GM04504 (cell line): ENCODE results near the gene PTRH1.
A peak's percentile ranks its signal among the peaks of the same experiment; 100 is the strongest.

ENCODE experiments used
- DNase-seq: peaks from one replicate; pipeline ENCODE4 v3.0.0-alpha.2; 2012; ENCODE audit warnings: low read depth

PTRH1 gene

DNA sequence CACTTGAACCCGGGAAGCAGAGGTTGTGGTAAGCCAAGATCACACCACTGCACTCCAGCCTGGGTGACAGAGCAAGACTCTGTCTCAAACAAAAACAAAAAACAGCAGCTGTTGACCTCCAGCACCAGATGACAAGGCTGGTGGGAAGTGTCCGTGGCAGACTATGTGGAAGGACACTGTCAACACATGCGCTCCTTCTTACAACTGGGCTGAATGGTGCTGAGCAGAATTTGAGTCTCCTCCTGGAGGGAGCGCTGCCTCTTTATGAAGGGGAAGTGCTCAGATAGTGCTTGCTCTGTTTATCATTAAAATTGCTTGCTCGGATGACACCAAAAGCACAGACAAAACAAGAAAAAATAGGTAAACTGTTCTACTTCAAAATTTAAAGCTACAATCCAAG, 17.9 kb downstream of the PTRH1 start:
- DNase-seq: no peak

DNA sequence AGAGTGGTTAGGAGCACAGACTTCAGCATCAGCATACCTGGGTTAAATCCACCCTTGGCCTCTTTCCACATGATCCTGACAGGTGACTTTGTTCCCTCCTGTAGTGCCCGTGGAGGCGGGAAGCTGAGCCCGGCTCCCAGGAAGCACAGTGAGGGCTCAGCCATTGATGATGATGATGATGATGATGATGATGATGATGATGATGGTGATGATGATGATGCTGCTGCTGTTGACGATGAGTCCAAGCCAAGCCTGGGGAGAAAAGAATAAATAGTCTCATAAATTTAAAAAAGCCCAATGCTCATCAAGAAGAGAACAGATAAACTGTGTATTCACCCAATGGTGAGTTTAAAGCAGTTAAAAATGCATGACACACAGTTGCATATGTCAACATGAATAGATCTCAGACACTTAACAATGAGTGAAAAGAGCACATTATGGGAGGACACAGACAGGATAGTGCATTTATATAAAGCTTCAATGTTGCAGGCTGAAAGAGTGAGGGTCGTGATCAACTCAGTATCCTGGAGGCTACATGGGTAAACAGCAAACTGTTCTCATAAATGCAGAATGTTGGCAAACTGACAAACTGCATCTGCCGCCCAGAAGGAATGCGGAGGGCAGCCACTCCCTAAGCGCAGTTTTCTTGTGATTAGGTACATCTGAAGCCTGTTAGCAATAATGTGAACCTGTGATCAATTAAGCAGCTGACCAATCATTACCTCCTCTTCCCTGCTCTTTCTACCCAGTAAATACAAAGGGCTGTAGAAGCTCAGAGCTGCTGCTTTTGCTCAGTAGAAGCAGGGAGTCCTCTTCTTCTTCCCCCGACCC, 20.4 kb downstream of the PTRH1 start:
- no peak for DNase-seq

DNA sequence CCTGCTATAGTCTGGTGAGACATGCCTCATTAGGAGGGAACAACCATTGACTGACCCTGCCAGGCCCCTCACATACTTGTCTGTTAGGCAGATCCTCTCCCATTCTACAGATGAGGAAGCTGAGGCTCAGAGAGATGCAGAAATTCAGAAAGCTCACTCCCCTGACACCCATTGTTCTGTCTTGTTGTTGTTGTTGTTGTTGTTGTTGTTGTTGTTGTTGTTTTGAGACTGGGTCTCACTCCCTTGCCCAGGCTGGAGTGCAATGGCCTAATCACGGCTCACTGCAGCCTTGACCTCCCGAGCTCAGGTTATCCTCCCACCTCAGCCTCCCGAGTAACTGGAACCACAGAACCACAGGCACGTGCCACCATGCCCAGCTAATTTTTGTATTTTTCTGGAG, 21.8 kb downstream of the PTRH1 start:
- DNase-seq: no peak

DNA sequence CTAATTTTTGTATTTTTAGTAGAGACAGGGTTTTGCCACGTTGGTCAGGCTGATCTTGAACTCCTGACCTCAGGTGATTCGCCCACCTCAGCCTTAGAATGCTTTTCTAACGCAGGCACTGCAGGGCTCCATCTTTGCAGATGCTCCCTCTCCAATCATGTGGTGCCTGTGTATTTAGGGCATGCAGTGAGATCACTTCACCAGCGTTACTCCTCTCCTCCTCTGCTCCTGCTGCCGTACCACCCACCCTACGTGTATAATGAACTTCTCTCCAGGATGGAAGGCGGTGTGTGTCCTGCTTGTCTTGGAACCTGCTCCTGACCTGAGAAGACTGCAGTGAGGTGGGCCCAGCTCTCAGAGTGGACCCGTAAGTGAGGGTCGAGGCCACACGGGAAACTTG, 22.3 kb downstream of the PTRH1 start:
- no peak for DNase-seq

DNA sequence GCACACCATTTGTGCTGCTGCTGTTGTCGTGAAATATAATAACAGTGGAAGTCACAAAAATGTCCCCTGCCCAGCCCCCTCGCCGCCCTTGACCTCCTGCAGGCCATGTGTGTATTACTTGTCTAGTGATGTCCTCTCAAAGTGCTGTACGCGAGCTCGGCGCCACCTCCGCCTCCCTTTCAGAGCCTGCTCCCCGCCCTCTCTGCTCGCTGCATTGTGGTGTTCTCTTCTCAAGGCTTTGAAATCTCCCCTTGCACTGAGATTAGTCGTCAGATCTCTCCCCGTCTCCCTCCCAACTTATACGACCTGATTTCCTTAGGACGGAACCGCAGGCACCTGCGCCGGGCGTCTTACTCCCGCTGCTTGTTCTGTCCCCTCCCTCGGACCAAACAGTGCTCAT, 23.4 kb downstream of the PTRH1 start:
- DNase-seq: no peak

DNA sequence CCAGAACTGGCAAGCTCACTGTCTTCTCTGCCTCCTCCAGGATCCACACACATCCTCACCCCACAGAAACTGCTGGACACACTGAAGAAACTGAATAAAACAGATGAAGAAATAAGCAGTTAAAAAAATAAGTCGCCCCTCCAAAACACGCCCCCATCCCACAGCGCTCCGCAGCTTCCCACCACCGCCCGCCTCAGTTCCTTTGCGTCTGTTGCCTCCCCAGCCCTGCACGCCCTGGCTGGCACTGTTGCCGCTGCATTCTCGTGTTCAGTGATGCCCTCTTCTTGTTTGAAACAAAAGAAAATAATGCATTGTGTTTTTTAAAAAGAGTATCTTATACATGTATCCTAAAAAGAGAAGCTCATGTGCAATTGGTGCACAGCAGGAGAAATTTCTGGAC, 24.7 kb downstream of the PTRH1 start:
- no peak for DNase-seq

DNA sequence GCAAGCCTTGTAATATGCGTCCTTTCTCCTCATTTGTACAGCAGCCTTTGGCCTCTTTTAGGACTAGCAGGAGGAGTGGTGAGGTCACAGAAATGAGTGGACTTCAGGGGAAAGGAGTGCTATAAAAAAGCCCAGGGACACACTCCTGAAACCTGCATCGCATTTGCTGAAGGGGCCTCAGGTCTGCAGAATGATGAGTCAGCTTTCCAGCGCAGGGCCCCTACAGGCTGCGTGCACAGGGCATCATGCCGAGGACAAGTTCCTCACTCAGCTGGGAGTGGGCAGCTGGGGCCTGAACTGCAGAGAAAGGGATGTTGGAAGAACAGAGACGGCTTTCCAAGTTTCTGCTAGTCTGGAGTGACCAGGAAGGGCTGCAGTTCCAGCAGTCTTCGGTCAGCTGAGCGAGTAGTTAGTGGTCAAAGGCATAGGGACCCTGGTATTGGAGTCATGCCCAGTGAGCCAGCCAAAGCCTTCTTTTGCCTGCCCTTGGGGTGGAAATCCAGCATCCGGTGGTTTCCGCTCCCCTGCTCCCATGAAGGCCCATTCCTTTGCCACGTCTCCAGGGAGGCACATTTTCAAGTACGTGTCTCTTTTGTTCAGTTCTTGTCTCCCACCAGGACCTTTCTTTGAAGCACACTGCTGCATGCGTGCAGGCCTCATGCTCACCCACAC, 26.0 kb downstream of the PTRH1 start:
- no peak for DNase-seq

DNA sequence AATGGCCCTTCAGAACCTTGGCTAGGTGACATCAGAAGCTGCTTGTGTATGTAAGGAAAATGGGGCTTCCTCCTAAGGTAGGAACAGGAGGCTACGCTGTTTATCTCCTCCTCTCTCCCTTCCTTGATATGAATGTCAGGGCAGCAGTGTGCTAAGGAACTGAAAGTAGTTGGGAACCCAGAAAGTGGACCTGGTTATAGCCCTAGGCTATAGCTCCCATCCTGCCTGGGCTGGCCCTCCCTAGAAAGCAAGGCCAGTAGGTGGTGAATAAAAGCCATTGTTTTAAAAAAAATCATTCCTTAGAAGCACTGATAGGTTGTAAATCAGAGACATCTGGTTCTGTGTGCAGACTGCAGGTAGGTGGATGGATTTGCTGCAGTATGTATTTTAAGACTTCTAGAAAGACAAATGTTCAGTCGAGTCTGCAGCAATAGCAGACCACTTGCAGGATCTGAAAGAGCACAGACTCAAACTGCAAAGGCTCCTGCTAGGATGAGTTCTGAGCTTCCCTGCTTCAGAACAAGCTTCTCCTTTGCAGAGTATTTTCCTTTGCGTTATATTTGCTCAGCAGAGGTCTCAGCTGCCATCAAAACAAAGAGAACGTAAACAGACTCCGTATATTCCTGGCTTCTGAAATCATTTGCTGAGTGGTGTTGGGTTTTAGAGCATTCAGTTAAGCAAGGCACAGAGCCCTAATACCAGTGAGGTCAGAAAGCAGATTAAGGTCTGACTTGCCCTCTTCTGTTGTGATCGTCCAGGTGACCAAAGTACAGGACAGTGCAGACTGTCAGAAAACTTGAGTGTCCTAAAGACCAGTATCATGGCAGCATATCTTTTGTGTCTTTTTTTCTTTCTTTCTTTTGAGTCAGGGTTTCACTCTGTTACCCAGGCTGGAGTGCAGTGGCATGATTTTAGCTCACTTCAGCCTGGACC, 28.7 kb downstream of the PTRH1 start:
- no peak for DNase-seq

DNA sequence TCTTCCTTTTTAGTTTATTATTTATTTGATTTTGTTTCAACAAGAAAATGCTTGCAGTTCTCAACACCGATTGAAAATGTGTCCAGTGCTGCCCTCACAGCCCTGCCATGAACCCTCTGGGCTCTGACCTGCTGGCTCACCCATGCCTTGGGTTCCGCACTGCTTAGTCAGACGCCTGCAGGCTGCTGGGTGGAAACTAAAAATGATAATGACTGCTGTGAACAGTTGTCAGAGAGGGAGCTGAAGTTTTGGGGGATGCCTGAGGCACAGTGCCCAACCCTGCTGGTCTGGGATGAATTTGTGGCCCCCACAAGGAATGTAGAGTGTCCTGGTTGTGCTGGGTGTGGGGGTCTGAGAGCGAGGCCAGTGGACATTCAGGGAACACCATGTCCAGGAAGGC, 30.9 kb downstream of the PTRH1 start:
- DNase-seq: peak; percentile 39

DNA sequence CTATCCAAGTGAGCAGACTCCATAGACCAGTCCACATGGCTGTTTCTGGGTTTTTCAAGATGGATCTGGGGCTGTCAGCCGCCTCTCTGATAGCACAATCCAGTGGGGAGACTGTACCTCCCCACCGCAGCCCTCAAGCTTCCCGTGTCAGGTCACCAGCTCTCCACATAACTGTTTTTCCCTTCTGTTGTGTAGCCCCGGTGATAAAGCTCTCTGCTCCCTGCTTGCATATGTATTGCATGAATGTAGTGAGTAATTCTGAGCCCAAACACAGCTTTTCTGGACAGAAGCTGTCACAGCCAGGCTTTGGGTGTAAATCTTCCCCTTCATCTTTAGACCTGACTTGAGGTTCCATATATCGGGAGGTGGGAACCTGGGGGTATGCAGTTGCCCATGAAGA, 31.7 kb downstream of the PTRH1 start:
- peak; percentile 71 for DNase-seq

DNA sequence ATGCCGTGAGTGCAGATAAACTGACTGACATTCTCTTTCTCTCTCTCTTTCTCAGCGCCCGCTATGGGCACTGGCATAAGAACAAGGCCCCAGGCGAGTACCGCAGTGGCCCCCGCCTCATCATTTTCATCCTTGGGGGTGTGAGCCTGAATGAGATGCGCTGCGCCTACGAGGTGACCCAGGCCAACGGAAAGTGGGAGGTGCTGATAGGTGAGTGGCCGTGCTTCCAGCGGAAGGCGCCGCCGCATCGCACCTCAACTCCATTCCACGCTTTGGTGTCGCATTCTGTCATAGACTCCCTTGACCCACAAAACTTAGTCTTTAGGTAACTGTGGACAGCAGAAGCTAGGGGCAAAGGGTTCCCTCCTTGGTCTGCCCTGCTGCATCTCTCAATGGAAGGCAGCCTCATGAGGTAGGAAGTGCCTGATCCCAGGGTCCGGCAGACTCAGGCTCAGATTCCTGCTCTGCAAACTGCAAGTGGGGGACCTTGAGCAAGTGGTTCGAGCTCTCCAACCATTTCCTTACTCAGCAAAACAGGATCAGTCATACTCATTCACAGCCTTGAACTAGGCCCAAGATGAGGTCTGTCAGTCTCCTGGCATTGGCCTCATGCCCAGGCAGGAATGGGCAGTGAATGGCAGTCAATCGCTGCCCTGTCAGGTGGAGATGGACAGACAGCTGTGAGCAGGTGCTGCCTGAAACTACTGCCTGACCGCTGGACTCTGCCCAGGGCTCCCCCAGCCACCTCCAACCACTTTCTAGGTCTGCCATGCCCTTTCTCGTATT, 32.9 kb downstream of the PTRH1 start:
- DNase-seq: no peak

DNA sequence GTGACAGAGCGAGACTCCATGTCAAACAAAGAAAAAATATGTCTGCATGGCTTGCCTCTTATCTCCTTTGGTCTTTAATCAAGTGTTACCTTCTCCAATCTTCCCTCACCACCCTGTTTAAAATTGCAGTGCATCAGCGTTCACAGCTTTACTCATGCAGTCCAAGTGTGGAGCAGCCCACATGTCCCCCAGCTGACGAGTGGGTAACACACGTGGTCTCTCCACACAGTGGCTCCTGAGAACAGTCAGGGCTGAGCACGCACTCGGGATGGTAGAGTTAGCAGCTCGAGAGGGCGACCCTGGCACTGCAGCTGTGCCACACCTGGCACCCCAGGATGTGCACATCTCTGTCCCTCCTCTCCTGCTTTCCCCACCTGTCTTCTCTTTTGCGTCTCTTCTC, 34.6 kb downstream of the PTRH1 start:
- no peak for DNase-seq

DNA sequence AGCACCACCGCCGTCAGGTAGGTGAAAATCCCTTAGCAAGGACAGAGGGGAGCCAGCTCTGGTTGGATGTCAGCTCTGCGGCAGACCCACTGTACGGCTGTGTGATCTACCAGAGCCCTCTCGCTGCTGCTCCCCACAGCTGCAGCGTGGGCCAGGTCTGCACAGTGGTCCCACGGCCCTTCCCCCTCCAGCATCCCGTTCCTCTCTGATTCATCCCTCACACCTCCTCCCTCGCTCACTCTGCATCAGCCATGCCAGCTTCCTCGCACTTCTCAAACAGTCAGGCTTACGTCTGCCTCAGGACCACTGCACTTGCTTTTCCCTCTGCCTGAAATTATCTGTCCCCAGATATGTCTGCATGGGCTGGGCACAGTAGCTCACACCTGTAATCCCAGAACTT, 35.2 kb downstream of the PTRH1 start:
- DNase-seq: no peak

DNA sequence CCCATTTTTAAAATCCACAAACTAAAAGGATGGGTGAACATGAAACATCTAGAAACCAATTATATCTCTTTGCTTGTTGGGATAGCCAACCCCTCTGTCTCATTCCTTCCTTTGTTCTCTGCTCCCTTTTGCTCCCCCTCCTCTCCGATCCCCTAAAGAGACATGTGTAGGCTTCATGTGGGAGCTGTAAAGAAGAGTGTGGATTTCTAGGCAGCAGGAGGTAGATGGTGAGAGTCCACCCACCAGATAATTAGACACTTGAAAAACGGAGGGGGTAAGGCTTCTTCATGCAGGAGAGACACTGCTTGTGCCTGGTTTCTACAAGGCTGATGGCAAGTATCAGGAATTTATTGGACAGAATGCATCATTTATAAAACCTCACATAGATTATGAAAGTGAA, 36.0 kb downstream of the PTRH1 start:
- DNase-seq: no peak

DNA sequence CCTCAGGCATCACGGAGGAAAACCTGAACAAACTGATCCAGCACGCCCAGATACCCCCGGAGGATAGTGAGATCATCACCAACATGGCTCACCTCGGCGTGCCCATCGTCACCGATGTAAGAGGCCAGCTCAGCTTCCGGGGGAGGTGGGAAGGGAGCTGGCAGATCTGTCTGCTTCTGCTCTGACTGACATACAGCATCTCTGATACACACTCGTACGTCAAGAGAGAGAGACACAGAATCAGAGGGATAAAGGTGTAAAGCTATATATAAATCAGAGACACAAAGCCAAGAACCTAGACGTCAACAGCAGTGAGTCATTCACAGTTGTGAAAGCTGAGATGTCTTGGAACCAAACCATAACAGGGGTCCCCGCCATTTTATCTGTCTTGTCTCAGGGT, 38.8 kb downstream of the PTRH1 start:
- DNase-seq: no peak

DNA sequence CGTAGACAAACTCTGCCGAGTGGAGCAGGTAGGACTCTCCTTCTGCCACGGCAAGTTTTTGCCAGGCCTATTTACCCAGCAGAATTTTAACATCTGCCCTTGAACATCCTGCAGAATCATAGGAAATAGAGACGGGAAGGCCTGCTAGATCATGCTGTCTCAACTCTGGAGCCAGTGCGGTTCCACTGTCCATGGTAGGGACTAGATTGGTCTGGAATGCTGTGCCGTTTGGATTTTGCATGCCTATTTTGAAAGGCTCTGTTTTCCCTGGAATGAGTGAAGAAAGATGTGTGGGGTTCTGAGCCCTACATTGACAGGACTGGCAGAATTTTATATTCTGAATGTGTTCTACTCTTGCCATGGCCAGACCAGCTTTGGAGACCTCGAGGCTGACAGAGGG, 42.2 kb downstream of the PTRH1 start:
- no peak for DNase-seq

DNA sequence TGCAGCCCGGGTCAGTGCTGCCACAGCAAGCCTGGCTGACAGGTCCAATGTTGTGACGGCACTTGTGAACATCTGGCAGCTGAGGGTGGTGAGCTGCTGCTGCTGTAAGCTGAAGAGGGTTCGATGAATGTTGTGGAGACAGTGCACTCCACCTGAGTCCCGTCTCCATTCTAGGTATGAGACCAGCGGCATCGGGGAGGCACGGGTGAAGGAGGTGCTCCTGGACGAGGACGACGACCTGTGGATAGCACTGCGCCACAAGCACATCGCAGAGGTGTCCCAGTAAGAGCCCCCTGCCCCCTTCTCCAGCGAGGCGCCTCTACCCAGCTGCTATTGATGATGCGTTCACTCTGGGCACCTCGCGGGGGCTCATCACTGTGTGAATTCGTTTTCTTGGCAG, 47.6 kb downstream of the PTRH1 start:
- no peak for DNase-seq

DNA sequence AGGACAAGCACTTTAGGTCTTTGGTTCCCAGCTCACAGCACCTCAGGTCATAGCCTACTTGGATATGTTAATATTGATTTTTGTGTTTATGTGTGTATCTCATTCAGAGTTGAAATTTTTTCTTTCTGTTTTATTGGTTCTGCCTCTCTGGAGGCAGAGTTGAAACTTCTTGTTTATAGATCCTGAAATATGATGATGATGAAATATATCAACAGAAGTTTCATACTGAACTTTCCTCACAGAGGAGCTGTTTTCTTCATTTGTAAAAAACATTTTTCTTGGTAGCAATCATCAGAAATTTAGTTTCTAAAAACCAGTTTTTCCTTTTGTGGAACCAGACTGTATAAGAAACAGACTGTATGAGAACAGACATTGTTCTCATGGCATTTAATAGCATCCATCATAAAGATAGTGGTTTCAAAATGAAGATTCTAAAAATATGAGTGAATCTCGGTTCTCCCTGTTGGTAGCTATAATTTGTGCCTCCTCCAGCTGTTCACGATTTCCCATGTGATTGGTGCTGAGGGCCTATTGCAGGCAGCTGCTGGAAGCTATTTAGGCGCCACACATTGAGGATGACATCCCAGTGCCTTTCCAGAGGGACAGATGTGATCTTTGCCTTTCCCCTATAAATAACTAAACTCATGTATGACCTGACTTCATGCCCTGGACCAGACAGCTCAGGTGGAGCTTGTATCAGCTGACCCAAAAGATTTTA, 48.2 kb downstream of the PTRH1 start:
- no peak for DNase-seq

DNA sequence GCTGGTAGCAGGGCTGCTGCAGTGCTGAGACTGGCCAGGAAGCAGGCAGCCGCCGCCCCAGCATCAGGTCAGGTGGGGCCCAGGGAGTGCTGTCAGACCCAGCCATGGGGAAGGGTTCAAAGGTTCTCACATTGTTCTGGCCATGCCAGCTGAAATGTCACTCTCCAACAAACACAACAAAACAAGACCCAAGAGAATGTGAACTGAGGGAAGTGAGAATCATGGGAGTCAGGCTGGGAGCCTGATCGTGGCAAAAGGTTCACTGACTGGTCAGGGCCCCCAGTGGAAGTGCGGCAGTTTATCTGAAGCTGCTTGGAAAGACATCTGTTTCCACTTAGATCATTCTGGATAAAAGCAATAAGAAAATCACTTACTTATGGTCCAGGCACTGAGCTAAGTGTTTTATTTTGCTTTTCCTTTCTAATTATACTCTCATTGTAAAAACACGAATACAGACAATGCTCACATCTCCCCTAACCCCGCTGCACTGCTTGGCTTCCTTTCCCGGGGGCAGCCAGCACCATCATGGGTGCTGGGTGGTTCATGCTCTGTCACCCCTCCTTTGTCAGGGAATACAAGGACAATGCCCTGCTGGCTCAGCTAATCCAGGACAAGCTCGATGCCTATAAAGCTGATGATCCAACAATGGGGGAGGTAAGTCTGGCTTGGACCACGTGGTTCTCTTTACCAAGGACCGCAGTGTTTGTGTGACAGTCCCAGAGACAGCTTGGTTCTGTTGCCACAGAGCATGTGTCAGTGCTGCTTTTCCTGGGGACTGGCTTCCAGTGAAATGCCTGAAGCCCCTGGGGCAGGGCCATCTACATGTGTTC, 50.6 kb downstream of the PTRH1 start:
- peak; percentile 41 for DNase-seq

DNA sequence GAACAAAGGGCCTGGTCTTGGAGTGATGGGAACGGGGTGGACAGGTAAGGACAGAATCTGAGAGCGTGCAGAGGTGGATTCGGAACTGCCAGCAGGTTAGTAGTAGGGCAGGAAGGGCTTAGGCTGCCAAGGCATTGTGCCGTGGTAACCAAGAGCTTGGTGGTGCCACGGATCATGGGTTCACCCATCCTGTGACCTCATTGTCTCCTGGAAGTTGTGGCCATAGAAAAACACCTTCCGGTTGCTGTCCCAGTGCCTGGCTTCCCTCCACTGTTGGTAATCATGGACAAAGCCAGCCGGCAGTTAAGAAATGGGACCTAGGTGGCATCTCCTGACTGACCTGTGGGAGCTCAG, 51.2 kb downstream of the PTRH1 start:
- no peak for DNase-seq
